GM21367 (cell line): ENCODE data around the gene CFAP77.

Experiments
- ATAC-seq: cut with Tn5 transposase; IDR thresholded peaks from one replicate; pipeline ENCODE4 v1.9.1; 2021; ENCODE audit not compliant: unreplicated experiment

CFAP77 gene

GRCh38 chr9:132590318-132591182 is 180.5 kb downstream of the CFAP77 start:
- no peak for ATAC-seq

GRCh38 chr9:132591244-132591643 is 181.2 kb downstream of the CFAP77 start:
- no peak for ATAC-seq

GRCh38 chr9:132591751-132592314 is 181.8 kb downstream of the CFAP77 start:
- no peak for ATAC-seq

- no peak for ATAC-seq
These were observed 182.4 kb downstream of the CFAP77 start for GRCh38 chr9:132592451-132592850.

- ATAC-seq = no peak
These were observed 184.4 kb downstream of the CFAP77 start for GRCh38 chr9:132594412-132594811.

- no peak for ATAC-seq
These were observed 185.3 kb downstream of the CFAP77 start for GRCh38 chr9:132595319-132595718.

GRCh38 chr9:132596200-132596599 is 186.2 kb downstream of the CFAP77 start:
- ATAC-seq = no peak

GRCh38 chr9:132597073-132597775 is 187.2 kb downstream of the CFAP77 start:
- ATAC-seq = no peak

- no peak for ATAC-seq
These were observed 190.4 kb downstream of the CFAP77 start for GRCh38 chr9:132600326-132600984.

GRCh38 chr9:132602207-132602606 is 192.2 kb downstream of the CFAP77 start:
- no peak for ATAC-seq

- ATAC-seq = no peak
These were observed 195.4 kb downstream of the CFAP77 start for GRCh38 chr9:132605387-132605786.

GRCh38 chr9:132606066-132606465 is 196.1 kb downstream of the CFAP77 start:
- ATAC-seq = no peak

GRCh38 chr9:132609184-132609583 is 199.2 kb downstream of the CFAP77 start:
- ATAC-seq = no peak

- no peak for ATAC-seq
These were observed 199.8 kb downstream of the CFAP77 start for GRCh38 chr9:132609829-132610228.

- ATAC-seq = no peak
These were observed 200.7 kb downstream of the CFAP77 start for GRCh38 chr9:132610661-132611060.

GRCh38 chr9:132614324-132614723 is 204.3 kb downstream of the CFAP77 start:
- ATAC-seq = no peak

- no peak for ATAC-seq
These were observed 205.8 kb downstream of the CFAP77 start for GRCh38 chr9:132615774-132616173.

GRCh38 chr9:132616725-132617124 is 206.7 kb downstream of the CFAP77 start:
- no peak for ATAC-seq

GRCh38 chr9:132622159-132622558 is 212.1 kb downstream of the CFAP77 start:
- ATAC-seq = no peak
